K562 (cell line): ENCODE results near the gene AFAP1. TPM values are rescaled to one million over a fixed set of nuclear protein-coding genes. Genes with fewer than 3 reads are reported as not detected.

ENCODE experiments used
- ATAC-seq: fragments of 200-7000 bp; cut with Tn5 transposase; 3 replicates; pipeline ENCODE4 v1.9.1; 2020; ENCODE audit warnings: moderate library complexity
- BruUV-seq: library from RNA; stranded (reverse); fragments of 400-500 nt; replicated peaks from 2 replicates; lab custom pipeline; 2021; lab: Mats Ljungman, UMichigan
- CTCF ChIA-PET: fragments of 300-600 bp; formaldehyde crosslinking; extraction: SDS; loops from one replicate; lab custom pipeline; 2021; ENCODE audit warnings: low intra/inter-chr PET ratio; lab: Yijun Ruan, JAX
- POLR2A ChIA-PET: fragments of 300-600, 350-650 bp; sonication (Branson Sonifier 250); formaldehyde crosslinking; extraction: SDS; loops from one replicate; lab custom pipeline; 2021; ENCODE audit warnings: antibody characterized with exemption, inconsistent platforms; lab: Yijun Ruan, JAX
- DNase-seq, 4 experiments: peaks; one replicate each; pipeline versions ENCODE4 v3.0.0 to v3.0.0-alpha.2; 2011 to 2018; ENCODE audit warnings: low spot score in 3 of 4, mixed read lengths in 3 of 4; ENCODE audit errors: extremely low read depth in 1 of 4
- FAIRE-seq: peaks from 2 replicates; lab custom pipeline; 2011; peaks lifted over from hg19 to GRCh38; lab: Jason Lieb, UNC
- H2AFZ ChIP-seq: 2 replicates; pipeline ENCODE4 v1.6.0; 2011; ENCODE audit warnings: low read depth, low read length, control low read depth, inconsistent platforms
- H3K27ac ChIP-seq: fragments of 200-600 bp; 3 replicates; pipeline ENCODE4 v1.8.0; 2011; ENCODE audit warnings: low read depth, mild to moderate bottlenecking, control low read depth, inconsistent platforms, low read length, moderate library complexity, mixed read lengths; ENCODE audit errors: extremely low read depth
- H3K27me3 ChIP-seq, 2 experiments: fragments of 300-600 bp in 1 of 2; 2 replicates in 1 of 2; 3 replicates in 1 of 2; pipeline versions ENCODE4 v1.6.0 to v1.8.0; 2011; ENCODE audit warnings: inconsistent platforms in 2 of 2, low read length in 2 of 2, mild to moderate bottlenecking in 1 of 2, mixed read lengths in 1 of 2, moderate library complexity in 1 of 2; ENCODE audit not compliant: control insufficient read depth in 2 of 2, insufficient read depth in 2 of 2
- H3K36me3 ChIP-seq: fragments of 300-600 bp; 3 replicates; pipeline ENCODE4 v1.8.0; 2011; ENCODE audit warnings: mild to moderate bottlenecking, low read length, inconsistent platforms; ENCODE audit not compliant: control insufficient read depth, insufficient read depth
- H3K4me1 ChIP-seq, 2 experiments: fragments of 200-600 bp in 1 of 2; replicated peaks in 1 of 2; 2 replicates in 1 of 2; 3 replicates in 1 of 2; pipeline versions ENCODE4 v1.5.1 to v1.8.0; 2011; ENCODE audit warnings: inconsistent platforms in 2 of 2, low read length in 2 of 2, mild to moderate bottlenecking in 1 of 2, mixed read lengths in 1 of 2, moderate library complexity in 1 of 2; ENCODE audit not compliant: control insufficient read depth in 2 of 2, insufficient read depth in 2 of 2
- H3K4me2 ChIP-seq: 2 replicates; pipeline ENCODE4 v1.6.1; 2011; ENCODE audit warnings: low read length, control low read depth, inconsistent platforms, mixed read lengths; ENCODE audit not compliant: insufficient read depth
- H3K4me3 ChIP-seq: fragments of 200-600 bp; sonication (generic), shearing (Covaris generic); 2 replicates; pipeline ENCODE4 v1.5.1; 2016; ENCODE audit warnings: control low read depth, inconsistent platforms
- H3K79me2 ChIP-seq: fragments of 200-600 bp; 3 replicates; pipeline ENCODE4 v1.8.0; 2011; ENCODE audit warnings: low read length, inconsistent platforms; ENCODE audit not compliant: control insufficient read depth, insufficient read depth
- H3K9ac ChIP-seq, 2 experiments: 2 replicates each; pipeline versions ENCODE4 v1.6.0 to v1.6.1; 2011; ENCODE audit warnings: low read depth in 2 of 2, low read length in 2 of 2, control low read depth in 1 of 2, inconsistent platforms in 1 of 2, mild to moderate bottlenecking in 1 of 2, mixed read lengths in 1 of 2; ENCODE audit not compliant: insufficient read depth in 1 of 2
- H3K9me1 ChIP-seq: one replicate; pipeline ENCODE4 v1.6.0; 2011; ENCODE audit warnings: inconsistent platforms, mild to moderate bottlenecking, low read length, moderate library complexity; ENCODE audit not compliant: control insufficient read depth, insufficient read depth
- H3K9me3 ChIP-seq: replicated peaks from 2 replicates; pipeline ENCODE4 v1.5.1; 2011; ENCODE audit warnings: low read depth, low read length, inconsistent platforms; ENCODE audit not compliant: control insufficient read depth, insufficient read depth
- H4K20me1 ChIP-seq: replicated peaks from 2 replicates; pipeline ENCODE4 v1.6.1; 2011; ENCODE audit warnings: low read length, inconsistent platforms, mixed read lengths; ENCODE audit not compliant: control insufficient read depth, insufficient read depth
- HNRNPLL ChIP-seq: fragments of 200-400 bp; formaldehyde crosslinking; IDR thresholded peaks from 2 replicates; pipeline ENCODE4 v1.6.1; 2017; ENCODE audit warnings: low read length, low read depth, mild to moderate bottlenecking; ENCODE audit not compliant: poor library complexity, severe bottlenecking
- SP1 ChIP-seq: sonication (generic); formaldehyde crosslinking; IDR thresholded peaks from 2 replicates; pipeline ENCODE4 v1.8.1; 2022; ENCODE audit warnings: mild to moderate bottlenecking, missing genetic modification reagents
- ZNF561 ChIP-seq: fragments of 450-650 bp; formaldehyde crosslinking; conservative IDR thresholded peaks from 2 replicates; pipeline ENCODE4 v1.4.0; 2020; ENCODE audit warnings: mild to moderate bottlenecking, moderate library complexity
- WGBS: fragments of 100-300 bp; shearing (Covaris generic); methylation state at CpG from one replicate; pipeline ENCODE4 v1.1.6; 2016; ENCODE audit warnings: low coverage, mixed read lengths; ENCODE audit not compliant: insufficient coverage; ENCODE audit errors: missing lambda C conversion rate; 5-methylcytosine and 5-hydroxymethylcytosine counted together
- in situ Hi-C: fragments of 300-500 bp; cut with MboI; formaldehyde crosslinking; loops from 4 replicates; pipeline ENCODE4 v1.15.0; 2018; ENCODE audit warnings: inconsistent platforms, mixed read lengths
- intact Hi-C: fragments of 100-400 bp; cut with micrococcal nuclease; formaldehyde crosslinking; loops from 2 replicates; pipeline ENCODE4 v1.14.2; 2022
- polyA plus RNA-seq, 8 experiments: library from polyadenylated mRNA; depleted of rRNA in 4 of 8; stranded (reverse) in 5 of 8; unstranded in 3 of 8; fragments of >200 nt; fragmentation: Nextera tagmentation in 2 of 8; fragmentation: Illumina TruSeq in 1 of 8; extraction: Ambion mirVana in 2 of 8; extraction: Trizol in 1 of 8; gene quantifications; 2 replicates each; pipeline versions ENCODE4 v1.2.1 to v1.2.3, GENCODE V29; 2011 to 2014; ENCODE audit warnings: inconsistent platforms in 1 of 8, missing spikeins in 1 of 8
- total RNA-seq, 7 experiments: library from RNA; depleted of rRNA in 6 of 7; stranded (reverse); fragments of >200 nt in 6 of 7; fragmentation: Illumina TruSeq in 2 of 7; extraction: Trizol in 2 of 7; gene quantifications; 2 replicates each; pipeline versions ENCODE4 v1.2.1 to v1.2.3, GENCODE V29; 2011 to 2021; ENCODE audit warnings: low replicate concordance in 1 of 7
- TF ChIP-seq, protein P1 (sequence below): fragments of 450-650 bp; formaldehyde crosslinking; IDR thresholded peaks from 2 replicates; pipeline ENCODE4 v1.4.0; 2022; ENCODE audit warnings: missing genetic modification characterization

AFAP1 gene
- total and polyA plus RNA-seq, 9 of the 15 experiments (the other 6 are each of a cell fraction or from before 2014, with no cell fraction given), result 0.07 to 0.42 (median 0.12) TPM; not detected in 1

GRCh38 chr4:7928711-7929110 is 10.9 kb downstream of the AFAP1 start:
- no TSS peak for BruUV-seq
- Histone ChIP-seq H3K9ac (no peak overlapping the region), H3K9me1 (no peaks in the 10 kb centered on the region), H3K9me3 (no peaks in the 10 kb centered on the region)
- no peak for TF ChIP-seq SP1 (CRISPR knock-in tag)
- TF ChIP-seq HNRNPLL, result no peak
- no peak for TF ChIP-seq ZNF561 (CRISPR knock-in tag)
- TF ChIP-seq, protein P1, sequence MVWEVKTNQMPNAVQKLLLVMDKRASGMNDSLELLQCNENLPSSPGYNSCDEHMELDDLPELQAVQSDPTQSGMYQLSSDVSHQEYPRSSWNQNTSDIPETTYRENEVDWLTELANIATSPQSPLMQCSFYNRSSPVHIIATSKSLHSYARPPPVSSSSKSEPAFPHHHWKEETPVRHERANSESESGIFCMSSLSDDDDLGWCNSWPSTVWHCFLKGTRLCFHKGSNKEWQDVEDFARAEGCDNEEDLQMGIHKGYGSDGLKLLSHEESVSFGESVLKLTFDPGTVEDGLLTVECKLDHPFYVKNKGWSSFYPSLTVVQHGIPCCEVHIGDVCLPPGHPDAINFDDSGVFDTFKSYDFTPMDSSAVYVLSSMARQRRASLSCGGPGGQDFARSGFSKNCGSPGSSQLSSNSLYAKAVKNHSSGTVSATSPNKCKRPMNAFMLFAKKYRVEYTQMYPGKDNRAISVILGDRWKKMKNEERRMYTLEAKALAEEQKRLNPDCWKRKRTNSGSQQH (CRISPR knock-in tag), result no peak
- TF ChIP-seq, all 486 proteins: peak for 0
- 14% methylated on average over 7 of the region's 7 CpGs for WGBS
- Histone ChIP-seq H3K36me3 (no peaks in the 10 kb centered on the region), H3K4me1 (no peaks in the 10 kb centered on the region), H3K4me3 (no peak overlapping the region), H3K27me3 (peaks cover 5 to 43% of the 10 kb centered on the region in 2 experiments; a peak in 4 of 5 replicates), H3K27ac (no peak overlapping the region), H4K20me1 (no peaks in the 10 kb centered on the region), H2AFZ (no peak overlapping the region), H3K79me2 (no peaks in the 10 kb centered on the region), H3K4me2 (no peak overlapping the region)
- in situ Hi-C loops, result no loop called here
- ChIA-PET CTCF (no interaction called here), POLR2A (interaction anchor here (0.6 kb wide), 1 partner anchor 30 kb away, joined by 3 read pairs; no protein-coding TSS in a partner anchor)
- intact Hi-C loops, result no loop called here
- no peak for ATAC-seq
- DNase-seq, result no peak
- FAIRE-seq, result no peak
